GM18511 (cell line): ENCODE results near the gene CD209.

Experiments used
- ATAC-seq: cut with Tn5 transposase; IDR thresholded peaks from one replicate; pipeline ENCODE4 v1.9.1; 2021; ENCODE audit warnings: mild to moderate bottlenecking, moderate library complexity; ENCODE audit not compliant: unreplicated experiment

Gene CD209

DNA sequence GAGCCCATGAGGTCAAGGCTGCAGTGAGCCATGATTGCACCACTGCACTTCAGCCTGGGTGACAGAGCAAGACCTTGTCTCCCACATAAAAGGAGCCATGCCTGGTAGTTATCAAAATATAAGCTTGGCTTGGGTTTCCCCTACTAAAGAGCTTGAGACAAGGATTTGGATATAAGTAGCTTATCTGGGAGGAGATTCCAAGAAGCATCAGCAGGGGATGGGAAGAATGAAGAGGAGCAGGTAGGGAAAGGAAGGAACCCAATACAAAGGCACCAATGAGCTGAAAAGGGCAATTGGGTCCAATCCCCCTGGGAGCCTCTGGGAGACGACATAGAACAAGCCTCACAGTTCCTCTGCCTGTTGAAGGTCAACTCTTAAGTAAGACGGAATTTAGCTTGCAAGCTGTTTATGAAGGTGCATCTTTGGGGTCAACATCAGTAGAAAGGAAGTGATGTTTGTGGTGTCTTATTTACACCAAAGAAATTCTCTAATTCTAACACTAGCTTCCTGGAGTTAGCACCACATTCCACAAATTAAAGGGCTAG, 8.1 kb downstream of the CD209 start:
- no peak for ATAC-seq

GRCh38 chr19:7738023-7738422, 9.3 kb downstream of the CD209 start:
- no peak for ATAC-seq

- ATAC-seq = no peak
These were observed 10.1 kb downstream of the CD209 start for GRCh38 chr19:7737215-7737614.

DNA sequence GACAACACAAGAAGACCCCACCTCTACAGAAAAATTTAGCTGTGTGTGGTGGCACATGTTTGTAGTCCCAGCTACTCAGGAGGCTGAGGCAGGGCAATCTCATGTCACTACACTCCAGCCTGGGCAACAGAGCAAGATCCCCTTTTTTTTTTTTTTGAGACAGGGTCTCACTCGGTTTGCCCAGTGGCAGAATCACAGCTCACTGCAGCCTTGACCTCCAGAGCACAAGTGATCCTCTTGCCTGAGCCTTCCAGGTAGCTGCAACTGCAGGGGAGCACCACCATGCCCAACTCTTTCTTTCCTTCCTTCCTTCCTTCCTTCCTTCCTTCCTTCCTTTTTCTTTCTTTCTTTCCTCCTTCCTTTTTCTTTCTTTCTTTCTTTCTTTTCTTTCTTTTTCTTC, 11.2 kb downstream of the CD209 start:
- ATAC-seq = no peak

- ATAC-seq = no peak
These were observed 12.8 kb downstream of the CD209 start for GRCh38 chr19:7734220-7735203.

- no peak for ATAC-seq
These were observed 14.0 kb downstream of the CD209 start for GRCh38 chr19:7733376-7733775.

DNA sequence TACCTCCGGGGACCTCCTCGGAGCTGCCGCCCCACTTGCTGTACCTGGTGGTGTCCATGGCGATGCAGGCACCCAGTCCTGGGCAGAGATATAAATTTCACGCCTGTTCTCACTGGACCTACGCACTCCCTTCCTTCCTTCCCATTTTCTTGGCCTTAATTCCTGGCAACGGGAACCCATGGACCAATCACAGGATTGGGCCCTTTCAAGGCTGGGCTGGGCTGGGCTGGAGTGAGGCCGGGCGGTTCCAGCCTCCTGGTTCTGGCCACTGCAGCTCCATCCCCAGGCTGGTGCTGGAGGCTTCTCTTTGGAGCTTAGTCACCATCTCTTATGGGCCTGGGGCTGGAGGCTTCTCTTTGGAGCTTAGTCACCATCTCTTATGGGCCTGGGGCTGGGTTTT, 15.3 kb downstream of the CD209 start, which contains the start of gene CLEC4G:
Gene CLEC4G (minus strand): TSS at position 66 of the 400 bp plus-strand sequence. CDS start 8 bp downstream, at position 58.
- ATAC-seq = no peak

- ATAC-seq = no peak
These were observed 15.7 kb downstream of the CD209 start for GRCh38 chr19:7731615-7732014.

DNA sequence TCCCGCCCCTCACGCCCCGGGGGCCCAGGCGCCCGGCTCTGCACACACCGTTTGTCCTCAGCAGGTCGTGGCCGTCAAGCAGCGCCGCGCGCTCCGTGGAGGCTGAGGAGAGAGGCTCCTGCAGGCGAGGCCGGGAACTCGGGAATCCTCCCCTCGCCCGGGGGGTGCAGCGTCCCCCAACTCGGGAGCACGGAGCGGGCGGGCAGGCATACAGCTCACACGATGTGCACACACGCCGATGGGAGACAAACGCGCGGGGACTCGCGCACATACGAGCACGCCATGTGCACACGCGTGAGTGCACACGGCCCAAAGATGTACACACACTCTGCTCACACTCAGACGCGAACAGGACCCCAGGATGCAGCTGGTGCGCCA, 16.1 kb downstream of the CD209 start:
- no peak for ATAC-seq

- no peak for ATAC-seq
These were observed 16.8 kb downstream of the CD209 start for GRCh38 chr19:7730286-7731217.

DNA sequence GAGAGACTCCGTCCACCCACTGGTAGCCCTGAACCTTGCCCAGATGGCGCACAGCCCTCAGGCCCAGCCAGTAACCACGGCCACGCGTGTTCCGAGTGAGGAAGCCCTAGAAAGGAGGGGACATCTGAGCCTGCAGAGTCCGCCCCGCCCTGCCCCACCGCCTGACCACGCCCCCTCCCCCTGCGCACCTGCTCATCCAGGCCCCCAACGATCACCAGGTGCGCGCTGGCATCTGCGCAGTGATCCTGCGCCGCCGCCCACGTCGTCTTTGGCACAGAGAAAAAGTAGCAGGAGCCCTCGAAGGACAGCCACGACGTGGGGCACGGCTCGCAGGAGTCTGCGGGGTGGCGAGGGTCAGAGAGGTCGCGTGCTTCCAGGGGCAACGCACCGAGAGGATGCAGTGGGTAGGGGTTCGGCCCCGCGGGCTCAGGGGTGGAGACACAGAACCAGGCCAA, 17.5 kb downstream of the CD209 start:
- ATAC-seq = no peak

DNA sequence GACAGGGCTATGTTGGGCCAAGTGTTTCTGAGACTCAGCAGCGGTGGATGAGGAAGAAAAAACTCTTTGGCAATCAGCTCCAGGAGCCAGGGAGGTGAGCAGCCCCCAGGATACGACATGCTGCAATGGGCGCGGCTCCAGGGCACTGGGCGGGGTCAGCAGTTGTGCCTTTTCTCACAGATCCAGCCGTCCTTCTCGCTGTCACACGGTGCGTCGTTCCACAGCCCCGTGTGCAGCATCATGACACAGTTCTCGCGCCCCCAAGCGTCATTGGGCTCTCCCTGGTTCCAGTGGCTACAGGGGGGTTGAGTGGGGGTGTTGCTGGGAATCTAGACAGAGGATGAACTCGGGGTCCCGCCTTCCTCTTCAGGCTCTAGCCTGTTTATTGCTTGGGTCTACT, 18.1 kb downstream of the CD209 start:
- ATAC-seq = no peak

GRCh38 chr19:7725791-7726190, 21.5 kb downstream of the CD209 start:
- no peak for ATAC-seq

GRCh38 chr19:7722231-7722651, 25.1 kb downstream of the CD209 start:
- no peak for ATAC-seq

DNA sequence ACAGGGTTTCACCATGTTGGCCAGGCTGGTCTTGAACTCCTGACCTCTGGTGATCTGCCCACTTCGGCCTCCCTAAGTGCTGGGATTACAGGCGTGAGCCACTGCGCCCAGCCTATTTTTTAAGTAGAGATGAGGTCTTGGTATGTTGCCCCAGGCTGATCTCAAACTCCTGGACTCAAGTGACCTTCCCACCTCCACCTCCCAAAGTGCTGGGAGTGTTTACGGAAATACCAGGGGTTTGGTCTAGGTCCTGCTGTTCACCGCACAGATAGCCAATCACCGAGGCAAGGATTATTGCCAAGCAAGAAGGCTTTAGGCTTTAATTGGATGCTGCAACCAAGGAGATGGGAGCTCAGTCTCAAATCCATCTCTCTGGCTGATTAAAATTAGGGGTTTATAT, 27.0 kb downstream of the CD209 start:
- no peak for ATAC-seq

DNA sequence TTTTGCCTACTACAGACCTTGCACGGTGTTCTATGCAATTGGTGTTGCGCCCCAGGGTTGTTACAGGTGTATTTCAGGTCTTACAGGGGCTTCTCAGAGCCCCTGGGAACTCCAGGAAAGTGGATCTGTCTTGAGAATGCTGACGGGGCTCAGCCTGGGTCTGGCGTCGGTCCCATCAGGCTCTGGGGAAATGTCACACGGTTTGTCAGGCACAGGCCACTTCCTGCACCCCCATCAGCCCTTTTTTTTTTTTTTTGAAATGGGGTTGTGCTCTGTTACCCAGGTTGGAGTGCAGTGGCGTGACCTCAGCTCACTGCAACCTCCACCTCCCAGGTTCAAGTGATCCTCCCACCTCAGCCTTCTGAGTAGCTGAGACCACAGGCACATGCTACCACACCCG, 28.7 kb downstream of the CD209 start:
- no peak for ATAC-seq

- ATAC-seq = no peak
These were observed 30.6 kb downstream of the CD209 start for GRCh38 chr19:7716762-7717161.

- ATAC-seq = no peak
These were observed 31.7 kb downstream of the CD209 start for GRCh38 chr19:7715671-7716070.

GRCh38 chr19:7710616-7711015, 36.7 kb downstream of the CD209 start:
- no peak for ATAC-seq

DNA sequence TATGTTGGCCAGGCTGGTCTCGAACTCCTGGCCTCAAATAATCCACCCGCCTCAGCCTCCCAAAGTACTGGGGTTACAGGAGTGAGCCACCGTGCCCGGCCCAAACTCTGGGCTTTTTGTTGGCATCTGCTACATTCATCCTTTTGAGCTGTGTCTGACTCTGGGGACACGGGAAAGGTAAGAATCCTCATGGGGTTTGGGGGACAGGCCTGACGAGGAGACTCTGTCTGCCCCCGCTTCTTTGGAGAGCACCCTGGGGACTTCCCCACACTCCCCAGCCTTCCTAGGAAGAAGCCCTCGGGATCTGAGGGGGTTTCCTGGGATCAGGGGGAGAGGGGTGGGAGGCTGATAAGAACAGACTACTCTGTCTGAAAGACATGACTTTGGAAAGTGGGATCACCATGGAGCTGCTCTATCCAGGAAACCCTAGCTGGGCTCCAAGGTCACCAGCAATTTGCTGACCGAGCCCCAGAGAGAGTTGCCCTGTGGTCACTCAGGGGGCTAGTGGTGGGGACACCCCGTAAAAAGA, 37.3 kb downstream of the CD209 start:
- no peak for ATAC-seq

GRCh38 chr19:7706955-7707456, 40.3 kb downstream of the CD209 start:
- no peak for ATAC-seq
